H1 (cell line): Measurements from ENCODE around the gene FRMPD2. TPM values are rescaled to one million over a fixed set of nuclear protein-coding genes. Genes with fewer than 3 reads are reported as not detected.

Source experiments
- CTCF ChIA-PET: fragments of 300-600 bp; sonication (Branson Sonifier 250); formaldehyde crosslinking; loops from one replicate; lab custom pipeline; 2021; ENCODE audit not compliant: partially characterized antibody; lab: Charles Lee
- POLR2A ChIA-PET: fragments of 300-600 bp; sonication (Branson Sonifier 250); formaldehyde crosslinking; loops from one replicate; lab custom pipeline; 2021; ENCODE audit warnings: inconsistent platforms; ENCODE audit not compliant: partially characterized antibody; lab: Charles Lee
- DNase-seq, 2 experiments: peaks; one replicate each; pipeline versions ENCODE4 v3.0.0 to v3.0.0-alpha.2; 2010 to 2022; ENCODE audit warnings: low spot score in 2 of 2, low read depth in 1 of 2, mixed read lengths in 1 of 2
- FAIRE-seq: peaks from 2 replicates; lab custom pipeline; 2011; peaks lifted over from hg19 to GRCh38; lab: Jason Lieb, UNC
- H2AFZ ChIP-seq: 2 replicates; pipeline ENCODE4 v1.8.1; 2012; ENCODE audit warnings: low read length, inconsistent platforms
- H2AK5ac ChIP-seq: 2 replicates; pipeline ENCODE4 v1.6.1; 2013; ENCODE audit warnings: low read depth, low read length
- H2BK120ac ChIP-seq: replicated peaks from 2 replicates; pipeline ENCODE3; 2013; ENCODE audit warnings: low read depth, low read length, inconsistent platforms
- H2BK12ac ChIP-seq: 2 replicates; pipeline ENCODE4 v1.6.1; 2013; ENCODE audit warnings: low read depth, low read length
- H2BK15ac ChIP-seq: 2 replicates; pipeline ENCODE4 v1.6.1; 2013; ENCODE audit warnings: low read length
- H2BK20ac ChIP-seq: 2 replicates; pipeline ENCODE4 v1.6.1; 2013; ENCODE audit warnings: low read length
- H2BK5ac ChIP-seq: 2 replicates; pipeline ENCODE4 v1.6.1; 2013; ENCODE audit warnings: low read depth, low read length
- H3K14ac ChIP-seq: 2 replicates; pipeline ENCODE4 v1.6.1; 2013; ENCODE audit warnings: inconsistent platforms; ENCODE audit not compliant: insufficient read length
- H3K18ac ChIP-seq: 2 replicates; pipeline ENCODE4 v1.6.1; 2013; ENCODE audit warnings: low read length; ENCODE audit errors: extremely low read depth
- H3K23ac ChIP-seq: 2 replicates; pipeline ENCODE4 v1.6.1; 2013; ENCODE audit warnings: inconsistent platforms; ENCODE audit not compliant: insufficient read length
- H3K23me2 ChIP-seq: 2 replicates; pipeline ENCODE4 v1.6.1; 2013; ENCODE audit warnings: low read depth, low read length
- H3K27ac ChIP-seq: 2 replicates; pipeline ENCODE4 v1.6.1; 2011; ENCODE audit warnings: low read depth, low read length, inconsistent platforms
- H3K27me3 ChIP-seq, 4 experiments: replicated peaks in 1 of 4; 1 replicate in 1 of 4; 2 replicates in 3 of 4; pipeline versions ENCODE4 v1.6.1 to v1.8.1; 2011 to 2013; ENCODE audit warnings: low read length in 3 of 4, mild to moderate bottlenecking in 3 of 4, inconsistent platforms in 2 of 4, mixed read lengths in 2 of 4, moderate library complexity in 1 of 4; ENCODE audit not compliant: control insufficient read depth in 3 of 4, insufficient read depth in 3 of 4; ENCODE audit errors: extremely low read depth in 1 of 4
- H3K36me3 ChIP-seq, 4 experiments: 2 replicates each; pipeline versions ENCODE4 v1.6.1 to v1.8.1; 2011 to 2013; ENCODE audit warnings: mild to moderate bottlenecking in 4 of 4, low read length in 3 of 4, moderate library complexity in 2 of 4, control low read depth in 1 of 4, inconsistent platforms in 1 of 4; ENCODE audit not compliant: insufficient read depth in 4 of 4, control insufficient read depth in 2 of 4
- H3K4ac ChIP-seq: replicated peaks from 2 replicates; pipeline ENCODE3; 2013; ENCODE audit warnings: low read length, low read depth, mixed read lengths, inconsistent platforms; ENCODE audit not compliant: insufficient read length
- H3K4me1 ChIP-seq, 4 experiments: replicated peaks in 1 of 4; 1 replicate in 1 of 4; 2 replicates in 3 of 4; pipeline versions ENCODE4 v1.6.1 to v1.8.1; 2011 to 2013; ENCODE audit warnings: low read length in 3 of 4, inconsistent platforms in 2 of 4, mixed read lengths in 1 of 4; ENCODE audit not compliant: insufficient read depth in 4 of 4, control insufficient read depth in 3 of 4
- H3K4me2 ChIP-seq, 2 experiments: 2 replicates each; pipeline versions ENCODE4 v1.6.1 to v1.8.1; 2011 to 2013; ENCODE audit warnings: low read depth in 2 of 2, low read length in 2 of 2, control low read depth in 1 of 2, inconsistent platforms in 1 of 2, mild to moderate bottlenecking in 1 of 2; ENCODE audit not compliant: insufficient read depth in 1 of 2
- H3K4me3 ChIP-seq, 4 experiments: fragments of 200-600, 300-600 bp in 1 of 4; sonication (generic), shearing (Covaris generic), sonication (Bioruptor Twin) in 1 of 4; 2 replicates each; pipeline versions ENCODE4 v1.5.1 to v1.8.1; 2011 to 2016; ENCODE audit warnings: low read length in 4 of 4, low read depth in 3 of 4, control low read depth in 2 of 4, inconsistent platforms in 2 of 4, mild to moderate bottlenecking in 2 of 4, mixed read lengths in 1 of 4, moderate library complexity in 1 of 4; ENCODE audit not compliant: insufficient read depth in 2 of 4; ENCODE audit errors: extremely low read depth in 1 of 4
- H3K56ac ChIP-seq: replicated peaks from 2 replicates; pipeline ENCODE3; 2013; ENCODE audit warnings: low read depth, mild to moderate bottlenecking, mixed read lengths, low read length, inconsistent platforms; ENCODE audit not compliant: insufficient read length
- H3K79me1 ChIP-seq: 2 replicates; pipeline ENCODE4 v1.6.1; 2013; ENCODE audit warnings: low read depth, low read length, control low read depth
- H3K79me2 ChIP-seq, 2 experiments: 2 replicates each; pipeline versions ENCODE4 v1.6.1 to v1.8.1; 2012 to 2013; ENCODE audit warnings: low read length in 2 of 2, mild to moderate bottlenecking in 2 of 2, inconsistent platforms in 1 of 2; ENCODE audit not compliant: insufficient read depth in 2 of 2, control insufficient read depth in 1 of 2
- H3K9ac ChIP-seq, 4 experiments: replicated peaks in 1 of 4; 1 replicate in 1 of 4; 2 replicates in 3 of 4; pipeline versions ENCODE4 v1.6.1 to v1.8.1; 2011 to 2013; ENCODE audit warnings: low read depth in 3 of 4, low read length in 3 of 4, control low read depth in 2 of 4, mild to moderate bottlenecking in 2 of 4, moderate library complexity in 2 of 4, inconsistent platforms in 1 of 4; ENCODE audit errors: extremely low read depth in 1 of 4
- H3K9me3 ChIP-seq, 2 experiments: 2 replicates each; pipeline versions ENCODE4 v1.6.1 to v1.8.1; 2012 to 2013; ENCODE audit warnings: mild to moderate bottlenecking in 2 of 2, moderate library complexity in 2 of 2, control low read depth in 1 of 2, inconsistent platforms in 1 of 2, low read depth in 1 of 2, low read length in 1 of 2, mixed read lengths in 1 of 2; ENCODE audit not compliant: insufficient read depth in 2 of 2
- H4K20me1 ChIP-seq, 2 experiments: replicated peaks in 1 of 2; 2 replicates each; pipeline versions ENCODE3 to v1.8.1; 2011 to 2013; ENCODE audit warnings: inconsistent platforms in 2 of 2, low read length in 2 of 2, mild to moderate bottlenecking in 1 of 2; ENCODE audit not compliant: insufficient read depth in 2 of 2, control insufficient read depth in 1 of 2
- H4K5ac ChIP-seq: 2 replicates; pipeline ENCODE4 v1.6.1; 2013; ENCODE audit warnings: low read length, low read depth, mixed read lengths, inconsistent platforms; ENCODE audit not compliant: insufficient read length
- H4K8ac ChIP-seq: 2 replicates; pipeline ENCODE4 v1.8.0; 2013; ENCODE audit warnings: mild to moderate bottlenecking, moderate library complexity, low read length, inconsistent platforms; ENCODE audit not compliant: insufficient read depth; ENCODE audit errors: extremely low read depth
- H4K91ac ChIP-seq: replicated peaks from 2 replicates; pipeline ENCODE3; 2013; ENCODE audit warnings: low read length, mixed read lengths, inconsistent platforms; ENCODE audit not compliant: insufficient read length
- SP4 ChIP-seq: IDR thresholded peaks from 2 replicates; pipeline ENCODE4 v1.6.1; 2012; ENCODE audit warnings: low read length, inconsistent platforms
- YY1 ChIP-seq: IDR thresholded peaks from 2 replicates; pipeline ENCODE4 v1.6.1; 2011; ENCODE audit warnings: low read depth, mild to moderate bottlenecking, low read length
- WGBS, 2 experiments: shearing (Covaris generic) in 1 of 2; methylation state at CpG; one replicate each; pipeline versions ENCODE4 v1.1.6 to v1.1.7; 2013 to 2015; ENCODE audit warnings: low lambda C conversion rate in 2 of 2, mixed read lengths in 2 of 2, inconsistent platforms in 1 of 2, low coverage in 1 of 2, missing lambda C conversion rate in 1 of 2; ENCODE audit not compliant: insufficient replicate concordance in 2 of 2, insufficient coverage in 1 of 2, insufficient read length in 1 of 2; ENCODE audit errors: extremely low coverage in 1 of 2, missing lambda C conversion rate in 1 of 2; 5-methylcytosine and 5-hydroxymethylcytosine counted together
- polyA plus RNA-seq, 7 experiments: library from polyadenylated mRNA; depleted of rRNA in 3 of 7; stranded (reverse) in 5 of 7; unstranded in 2 of 7; fragments of >200 nt in 5 of 7; fragments of 200-250 nt in 2 of 7; gene quantifications; 1 replicate in 5 of 7; 2 replicates in 1 of 7; 4 replicates in 1 of 7; pipeline versions ENCODE4 v1.2.1 to v1.2.3, GENCODE V29; 2011 to 2013; ENCODE audit warnings: missing spikeins in 2 of 7, mixed read lengths in 2 of 7
- total RNA-seq: library from RNA; stranded (reverse); fragmentation: NEBNext Ultra II Directional; extraction: Animal tissue kit (Norgen Biotek cat#: 25700); gene quantifications from 2 replicates; pipeline ENCODE4 v1.2.1, GENCODE V29; 2021
- TF ChIP-seq, protein P1 (sequence below): IDR thresholded peaks from 2 replicates; pipeline ENCODE4 v1.6.1; 2011; ENCODE audit warnings: low read depth, mild to moderate bottlenecking, low read length; ENCODE audit not compliant: insufficient read depth

FRMPD2 gene
- total and polyA plus RNA-seq, 2 of the 8 experiments (the other 6 are each of a cell fraction or from before 2014, with no cell fraction given) = 0.07 to 0.47 TPM

DNA sequence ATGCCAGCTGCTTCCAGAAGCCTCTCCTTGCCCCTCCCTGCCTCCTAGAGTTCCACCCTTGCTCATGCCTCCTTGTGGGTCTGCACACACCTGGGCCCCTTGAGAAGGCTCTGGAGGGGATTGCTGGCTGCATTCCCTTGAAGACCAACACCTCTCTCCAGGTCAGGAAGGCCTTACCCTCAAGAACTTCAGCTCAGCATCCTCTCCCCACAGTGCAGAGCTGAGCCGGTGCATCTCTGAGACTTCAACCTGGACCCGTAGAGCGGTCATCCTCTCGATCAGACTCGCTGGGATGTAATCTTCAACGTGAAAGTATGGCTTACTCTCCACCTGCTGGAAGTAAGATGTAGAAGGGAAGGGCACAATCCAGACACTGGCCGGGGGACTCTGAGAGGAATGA, 62.7 kb downstream of the FRMPD2 start:
- no peak overlapping the region for H3K27ac ChIP-seq
- H3K23ac ChIP-seq = no peak overlapping the region
- H3K56ac ChIP-seq = no peak overlapping the region
- no peak overlapping the region for H3K4me3 ChIP-seq
- ChIA-PET POLR2A (no interaction called here), CTCF (interaction anchor here (1.2 to 6.4 kb wide), 2 partner anchors 13 to 16 kb away, joined by 3 to 46 read pairs; no protein-coding TSS in a partner anchor)
- no peak overlapping the region for H2BK20ac ChIP-seq
- H3K79me1 ChIP-seq = no peaks in the 10 kb centered on the region
- no peak for FAIRE-seq
- H3K4ac ChIP-seq = no peak overlapping the region
- H2BK15ac ChIP-seq = no peak overlapping the region
- H4K20me1 ChIP-seq = no peaks in the 10 kb centered on the region
- no peak overlapping the region for H2AK5ac ChIP-seq
- no peak overlapping the region for H2BK5ac ChIP-seq
- H4K8ac ChIP-seq = no peak overlapping the region
- no peak overlapping the region for H3K4me2 ChIP-seq
- peaks cover 0 to 3% (median 0%) of the 10 kb centered on the region in 4 experiments; a peak in 1 of 7 replicates for H3K4me1 ChIP-seq
- no peaks in the 10 kb centered on the region for H3K36me3 ChIP-seq
- H3K9me3 ChIP-seq = no peaks in the 10 kb centered on the region
- H3K79me2 ChIP-seq = no peaks in the 10 kb centered on the region
- H2AFZ ChIP-seq = no peak overlapping the region
- no peak overlapping the region for H2BK12ac ChIP-seq
- no peaks in the 10 kb centered on the region for H3K23me2 ChIP-seq
- H3K27me3 ChIP-seq = peaks cover 0 to 3% (median under 1%) of the 10 kb centered on the region in 4 experiments; a peak in 1 of 7 replicates
- no peak overlapping the region for H4K91ac ChIP-seq
- 98% methylated on average over 7 of the region's 7 CpGs; no CpG with 5 or more reads in 1 of the 2 experiments for WGBS, 2 experiments
- DNase-seq = no peak
- no peak overlapping the region for H3K14ac ChIP-seq
- TF ChIP-seq, protein P1, sequence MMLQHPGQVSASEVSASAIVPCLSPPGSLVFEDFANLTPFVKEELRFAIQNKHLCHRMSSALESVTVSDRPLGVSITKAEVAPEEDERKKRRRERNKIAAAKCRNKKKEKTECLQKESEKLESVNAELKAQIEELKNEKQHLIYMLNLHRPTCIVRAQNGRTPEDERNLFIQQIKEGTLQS = no peak
- no peak for TF ChIP-seq YY1
- no peak for TF ChIP-seq SP4
- no peak overlapping the region for H3K18ac ChIP-seq
- H4K5ac ChIP-seq = no peak overlapping the region
- H3K9ac ChIP-seq = no peak overlapping the region
- H2BK120ac ChIP-seq = no peak overlapping the region
